NCI-H1105 (cell line): ENCODE results near the gene ARHGAP4.
A peak's percentile ranks its signal among the peaks of the same experiment; 100 is the strongest.

Source experiments
- DNase-seq: peaks from one replicate; lab custom pipeline; 2025; lab: John Stamatoyannopoulos, UW

Gene ARHGAP4

DNA sequence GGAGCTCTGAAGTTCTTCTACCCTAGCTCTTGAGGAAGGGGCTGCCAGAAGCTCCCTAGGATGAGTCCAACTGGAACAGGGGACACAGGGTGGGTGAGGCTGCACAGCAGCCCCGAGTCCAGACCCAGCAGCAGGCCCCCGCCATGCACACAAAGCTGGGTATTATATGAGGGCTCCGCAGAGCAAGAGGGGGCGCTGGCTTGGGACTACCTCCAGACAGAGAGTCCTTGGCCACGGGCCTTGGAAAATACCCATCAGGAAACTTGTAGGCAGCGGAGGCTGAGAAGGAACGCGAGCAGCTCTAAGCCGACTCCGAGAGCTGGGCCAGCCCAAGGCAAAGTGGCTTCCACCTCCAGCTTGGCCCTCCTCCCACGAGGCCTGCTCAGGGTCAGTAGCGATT, 37.5 kb upstream of the ARHGAP4 start:
- DNase-seq, result no peak

DNA sequence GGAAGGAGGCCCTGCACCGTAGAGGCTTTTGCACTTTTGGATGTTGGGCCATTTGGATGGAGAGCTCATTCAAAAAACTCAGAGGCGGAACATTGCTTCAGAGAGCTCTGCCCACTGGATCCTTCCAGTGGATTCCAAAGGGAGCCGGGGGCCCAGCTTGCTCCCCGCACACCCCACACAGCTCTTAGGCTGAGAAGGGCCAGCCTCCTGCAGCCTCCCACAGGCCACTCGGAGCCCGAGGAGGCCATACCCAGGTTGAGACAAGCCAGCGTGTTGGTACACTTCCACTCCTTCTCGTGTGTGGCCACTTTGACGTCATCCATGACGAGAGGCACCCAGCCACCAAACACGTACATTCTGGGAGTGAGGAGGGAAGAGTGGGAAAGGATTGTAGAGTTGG, 35.2 kb upstream of the ARHGAP4 start:
- no peak for DNase-seq

DNA sequence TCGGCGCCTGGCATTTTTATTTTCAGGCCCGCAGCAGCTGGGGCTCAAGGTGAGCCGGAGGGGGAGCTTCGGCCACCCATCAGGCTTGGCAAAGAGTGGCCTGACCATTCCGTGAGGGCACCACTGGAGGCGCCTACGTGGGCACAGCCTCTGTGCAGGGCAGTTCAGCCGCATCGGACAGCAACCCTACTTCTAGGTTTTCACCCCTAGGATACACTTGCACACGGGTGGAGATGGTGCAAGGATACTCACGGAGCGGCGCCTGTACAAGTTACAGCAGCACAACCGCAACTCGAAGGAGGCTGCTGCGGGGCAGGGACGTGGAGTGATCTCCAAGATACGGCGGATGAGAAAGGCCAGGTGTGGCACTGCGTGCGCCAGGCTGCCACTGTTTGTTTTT, 34.7 kb upstream of the ARHGAP4 start:
- DNase-seq, result no peak

DNA sequence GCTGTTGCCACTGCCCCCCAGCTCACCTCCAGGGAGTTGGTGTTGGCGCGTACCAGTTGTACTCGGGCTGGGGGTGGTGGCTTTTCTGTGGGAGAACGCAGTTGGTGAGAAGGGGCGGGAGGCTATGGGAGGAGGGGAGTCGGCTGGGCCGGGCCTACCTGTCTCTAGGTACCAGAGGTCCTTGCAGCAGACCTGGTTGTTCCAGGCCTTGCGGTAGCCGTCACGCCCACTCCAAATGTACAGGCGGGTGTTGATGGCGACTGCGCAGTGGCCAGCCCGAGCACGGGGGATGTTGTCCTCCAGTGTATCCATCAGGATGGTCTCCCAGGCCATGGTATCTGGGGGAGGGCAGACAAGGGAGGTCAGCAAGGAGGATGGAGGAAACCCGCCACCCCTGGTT, 34.0 kb upstream of the ARHGAP4 start:
- no peak for DNase-seq

DNA sequence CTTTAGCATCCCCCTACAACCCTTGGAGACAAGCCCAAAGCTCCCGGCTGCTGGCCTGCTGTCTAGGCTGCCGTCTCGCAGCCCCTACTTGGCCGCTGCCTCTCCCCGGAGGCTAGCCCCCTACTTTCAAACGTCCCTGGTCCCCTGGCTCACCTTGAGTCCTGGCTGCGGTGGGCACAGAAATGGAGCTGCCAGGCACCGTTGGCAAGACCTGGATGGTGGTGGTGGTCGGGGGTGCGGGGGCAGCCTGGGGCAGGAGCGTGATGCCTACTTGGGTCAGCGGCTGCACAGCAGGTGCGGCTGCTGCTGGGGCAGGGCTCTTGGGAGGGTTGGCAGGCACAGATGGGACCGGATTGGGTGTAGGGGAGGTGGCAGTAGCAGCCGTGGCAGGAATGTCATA, 33.6 kb upstream of the ARHGAP4 start:
- DNase-seq, result no peak

DNA sequence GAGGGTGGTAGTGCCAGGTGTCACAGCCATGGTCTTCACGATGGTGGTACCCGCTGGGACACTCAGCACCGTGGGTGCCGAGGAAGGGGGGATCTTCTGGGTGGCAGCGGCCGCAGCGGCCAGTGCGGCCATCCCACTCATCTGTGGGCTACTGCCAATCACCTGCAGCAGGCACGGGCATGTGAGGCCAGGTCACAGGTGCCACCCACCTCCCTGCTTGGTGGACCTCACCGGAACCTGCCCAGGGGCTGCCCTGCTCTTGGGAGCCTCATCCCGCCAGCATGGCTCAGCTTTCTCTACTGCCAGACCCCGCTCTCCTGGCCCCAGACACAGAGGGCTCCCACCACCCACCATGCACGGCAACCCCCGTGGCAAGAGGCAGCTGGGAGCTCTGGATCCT, 32.5 kb upstream of the ARHGAP4 start:
- no peak for DNase-seq

DNA sequence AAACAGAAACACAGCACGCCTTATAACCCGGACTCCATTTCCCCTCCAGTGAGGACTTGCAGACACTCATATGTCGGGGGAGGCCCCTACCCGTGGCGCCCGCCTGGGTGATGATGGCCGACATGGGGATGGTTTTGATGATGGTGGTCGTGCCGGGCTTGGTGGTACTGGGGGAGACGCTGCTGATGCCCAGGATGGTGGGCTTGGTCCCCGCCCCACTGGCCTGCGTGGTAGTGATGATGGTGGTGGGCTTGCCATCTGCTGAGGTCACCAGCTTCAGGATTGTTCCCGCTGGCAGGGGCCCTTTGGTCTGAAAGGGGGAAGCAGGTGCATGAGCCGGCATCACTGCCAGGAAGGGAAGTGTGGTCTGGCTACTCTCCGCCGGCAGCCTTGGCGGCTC, 31.2 kb upstream of the ARHGAP4 start:
- DNase-seq, result no peak

DNA sequence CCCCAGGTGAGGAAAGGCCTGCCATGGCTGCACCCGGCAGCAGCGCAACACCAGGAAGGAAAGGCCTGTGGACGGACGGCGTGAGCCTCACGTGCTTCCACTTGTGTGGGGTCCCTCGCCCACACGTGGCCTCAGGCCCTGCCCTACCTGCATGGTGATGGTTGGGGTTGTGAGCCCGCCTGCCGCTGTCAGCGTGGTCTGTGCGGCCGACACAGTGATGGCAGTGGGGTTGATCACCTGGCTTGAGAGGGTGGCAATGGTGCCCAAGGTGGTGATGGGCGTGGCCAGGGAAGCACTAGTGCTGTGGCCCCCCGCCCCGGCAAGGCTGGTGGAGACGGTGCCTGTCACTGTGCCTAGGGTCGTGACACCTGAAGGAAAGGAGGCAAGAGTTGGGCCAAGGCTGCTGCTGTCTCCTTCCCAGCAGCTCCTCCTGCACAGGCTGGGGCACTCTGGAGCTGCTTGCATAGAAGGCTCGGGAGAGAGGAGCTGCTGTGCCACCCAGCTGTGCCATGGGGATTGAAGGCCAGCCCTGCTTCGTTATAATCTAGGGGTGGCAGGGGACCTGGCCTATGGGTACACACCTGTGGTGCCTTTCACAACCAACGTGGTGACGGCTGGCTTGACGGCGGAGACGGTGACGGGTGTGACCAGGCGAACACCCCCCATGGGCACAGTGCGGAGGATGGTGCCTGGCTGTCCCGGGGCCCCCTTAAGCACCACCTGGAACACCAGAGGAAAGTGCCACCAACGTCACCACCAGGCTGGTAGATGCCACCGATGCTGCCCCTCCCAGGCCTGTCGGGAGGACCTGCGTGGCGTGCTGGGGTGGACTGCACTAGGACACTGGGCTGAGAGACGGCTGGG, 30.2 kb upstream of the ARHGAP4 start:
- no peak for DNase-seq

DNA sequence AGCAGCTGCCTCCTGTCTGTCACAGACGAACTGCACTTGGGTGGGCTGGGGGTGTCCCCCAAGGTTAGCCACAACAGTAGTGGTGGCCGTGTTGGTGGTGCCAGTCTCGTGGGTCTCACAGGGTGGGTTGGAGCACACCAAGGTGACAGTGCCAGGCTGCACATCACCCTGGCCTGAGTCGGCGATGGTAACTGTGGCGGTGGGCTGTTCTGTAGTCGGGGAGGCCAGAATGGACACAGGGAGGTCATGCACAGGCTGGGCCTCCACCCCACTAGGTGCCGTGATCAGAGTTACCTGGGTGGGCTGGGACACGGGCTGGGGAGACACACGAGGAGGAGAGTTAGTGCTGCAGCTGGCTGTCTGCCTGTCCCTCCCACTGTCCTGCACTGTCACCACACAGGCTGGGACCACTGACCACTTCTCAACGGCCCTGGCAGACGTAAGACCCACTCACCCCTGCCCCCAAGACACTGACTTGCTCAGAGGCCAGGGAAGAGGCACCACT, 29.2 kb upstream of the ARHGAP4 start:
- DNase-seq, result no peak

DNA sequence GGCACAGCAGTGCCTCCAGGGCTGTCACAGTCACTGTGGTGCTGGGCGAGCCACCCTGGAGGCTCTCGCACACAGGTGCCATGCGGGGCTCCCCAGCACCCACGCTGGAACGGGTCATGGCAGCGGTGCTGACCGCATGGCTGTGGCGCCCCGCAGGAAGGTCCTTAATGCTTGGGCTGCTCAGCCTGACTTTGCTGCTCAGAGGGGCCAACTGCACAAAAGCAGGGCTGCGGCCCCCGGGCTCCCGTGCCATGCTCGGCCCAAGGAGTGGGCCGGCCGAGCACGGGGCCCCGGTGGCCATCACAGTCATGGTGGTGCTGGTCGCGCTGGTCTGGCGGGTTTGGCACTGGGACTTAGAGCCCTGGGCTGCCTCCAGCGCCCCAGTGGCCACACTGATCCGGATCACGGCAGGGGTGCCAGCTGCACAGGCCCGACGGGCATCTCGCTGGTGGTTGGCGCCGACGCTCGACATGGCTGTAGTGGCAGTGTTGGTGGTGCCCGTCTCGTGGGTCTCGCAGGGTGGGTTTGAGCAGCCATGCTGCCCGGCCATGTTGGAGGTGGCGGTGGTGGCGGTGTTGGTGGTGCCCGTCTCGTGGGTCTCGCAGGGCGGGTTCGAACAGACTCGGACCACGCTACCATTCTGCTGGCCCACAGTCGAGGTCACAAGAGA, 28.6 kb upstream of the ARHGAP4 start:
- DNase-seq, result no peak

DNA sequence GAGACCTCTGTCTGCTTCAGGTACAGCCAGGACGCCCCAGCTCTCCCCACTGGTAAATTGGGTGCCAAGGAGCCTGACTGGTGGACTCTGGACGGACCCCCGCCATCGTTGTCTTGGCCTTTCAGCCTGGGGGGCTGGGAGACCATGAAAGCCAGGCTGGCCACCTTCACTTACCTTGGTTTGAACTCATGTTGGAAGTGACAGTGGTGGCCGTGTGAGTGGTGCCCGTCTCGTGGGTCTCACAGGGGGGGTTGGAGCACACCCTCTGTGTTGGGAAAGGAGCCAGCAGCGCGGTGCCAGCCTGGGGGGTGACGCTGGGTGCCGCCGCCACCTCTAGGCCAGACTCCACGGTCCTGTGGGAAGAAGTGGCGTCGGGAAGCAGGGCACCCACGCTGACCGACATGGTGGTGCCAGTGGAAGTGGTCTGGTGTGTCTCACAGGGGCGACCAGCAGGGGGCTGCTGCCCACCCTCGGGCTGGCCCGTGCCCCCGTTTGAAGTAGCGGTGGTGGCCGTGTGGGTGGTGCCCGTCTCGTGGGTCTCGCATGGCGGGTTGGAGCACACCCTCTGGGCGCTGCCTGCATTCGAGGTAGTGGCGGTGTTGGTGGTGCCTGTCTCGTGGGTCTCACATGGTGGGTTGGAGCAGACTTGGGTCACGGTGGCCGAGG, 28.0 kb upstream of the ARHGAP4 start:
- DNase-seq, result no peak

DNA sequence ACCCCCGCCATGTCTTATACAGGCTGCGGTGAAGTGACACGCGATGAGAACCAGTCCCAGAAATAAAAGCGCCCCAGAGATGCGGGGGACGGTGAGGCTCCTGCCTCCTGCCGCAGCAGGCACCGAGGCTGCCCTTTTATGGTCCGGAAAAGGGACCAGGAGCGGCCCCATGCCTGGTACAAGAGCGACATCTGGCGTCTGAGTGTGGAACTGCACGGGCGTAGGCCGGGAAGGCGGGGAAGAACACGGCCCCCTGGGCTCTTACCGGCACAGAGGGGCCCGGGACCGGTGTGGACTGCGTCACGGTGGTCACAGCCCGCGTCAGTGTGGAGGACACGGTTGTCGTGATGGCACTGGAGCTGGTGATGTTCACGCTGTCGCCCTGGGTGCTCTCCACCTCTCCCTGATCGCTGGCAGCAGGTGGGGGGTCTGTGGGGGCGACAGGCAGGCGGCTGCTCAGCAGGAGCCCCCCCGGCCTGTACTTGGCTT, 27.3 kb upstream of the ARHGAP4 start:
- peak; percentile 31 for DNase-seq

DNA sequence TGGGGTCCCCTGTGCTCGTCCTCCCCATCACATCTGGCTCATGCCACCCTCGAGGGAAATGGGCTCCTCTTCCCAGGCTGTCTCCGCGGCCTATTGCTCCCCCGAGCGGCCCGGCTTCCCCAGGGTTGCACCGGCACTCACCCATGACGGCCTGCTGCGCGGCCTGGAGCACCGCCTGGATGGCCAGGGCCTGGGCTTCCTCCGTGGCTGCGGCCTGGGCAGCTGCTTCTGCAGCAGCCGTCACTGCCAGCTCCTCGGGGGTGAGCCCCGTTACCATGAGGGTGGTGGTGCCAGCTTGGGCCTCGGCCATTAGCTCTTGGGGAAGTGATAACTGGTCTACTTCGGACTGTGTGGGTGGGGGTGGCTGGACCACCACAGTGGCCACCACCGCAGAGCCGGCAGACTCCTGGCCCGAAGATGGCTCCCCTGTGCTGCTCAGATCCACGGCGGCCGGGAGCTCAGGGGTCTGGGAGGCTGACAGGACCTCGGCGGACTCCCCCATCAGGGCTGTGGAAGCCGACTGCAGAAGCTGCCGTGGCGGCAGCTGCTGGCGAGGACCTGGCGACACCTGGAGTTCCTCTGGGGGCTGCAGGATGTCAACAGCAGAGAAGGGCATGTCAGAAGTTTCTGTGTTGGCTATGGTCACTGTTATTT, 26.4 kb upstream of the ARHGAP4 start:
- DNase-seq, result no peak

DNA sequence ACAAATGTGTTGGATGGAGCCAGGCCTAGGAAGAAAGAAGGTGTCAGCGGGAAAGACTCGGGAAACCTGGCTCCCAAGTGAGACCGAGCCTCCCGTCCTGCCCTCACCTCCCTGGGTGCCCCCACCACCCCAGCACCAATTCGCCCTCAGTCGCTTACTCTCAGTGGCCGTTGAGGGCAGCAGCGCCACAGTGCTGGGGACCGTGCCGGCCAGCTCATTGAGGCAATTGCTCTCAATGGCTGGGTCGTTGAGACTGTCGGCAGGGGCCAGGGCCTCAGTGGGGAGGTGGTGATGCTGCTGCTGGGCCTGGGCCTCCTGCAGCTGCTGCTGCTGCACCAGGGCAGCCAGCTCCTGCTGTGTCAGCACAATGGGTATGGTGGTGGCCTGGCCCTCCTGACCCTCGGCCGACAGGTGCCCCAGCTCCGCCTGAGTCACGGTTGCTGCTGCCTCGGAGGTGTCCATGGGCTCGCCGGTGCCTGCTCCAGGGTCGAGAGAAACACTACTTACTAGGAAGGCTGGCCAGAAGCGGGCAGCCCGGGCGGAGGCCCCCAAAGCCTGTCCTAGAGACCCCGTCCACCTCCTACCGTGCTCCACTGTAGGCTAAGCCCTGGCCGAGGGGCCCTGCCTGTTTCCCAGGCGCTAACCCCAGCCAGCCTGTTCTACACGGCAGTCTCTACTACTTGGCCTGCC, 25.8 kb upstream of the ARHGAP4 start:
- no peak for DNase-seq

DNA sequence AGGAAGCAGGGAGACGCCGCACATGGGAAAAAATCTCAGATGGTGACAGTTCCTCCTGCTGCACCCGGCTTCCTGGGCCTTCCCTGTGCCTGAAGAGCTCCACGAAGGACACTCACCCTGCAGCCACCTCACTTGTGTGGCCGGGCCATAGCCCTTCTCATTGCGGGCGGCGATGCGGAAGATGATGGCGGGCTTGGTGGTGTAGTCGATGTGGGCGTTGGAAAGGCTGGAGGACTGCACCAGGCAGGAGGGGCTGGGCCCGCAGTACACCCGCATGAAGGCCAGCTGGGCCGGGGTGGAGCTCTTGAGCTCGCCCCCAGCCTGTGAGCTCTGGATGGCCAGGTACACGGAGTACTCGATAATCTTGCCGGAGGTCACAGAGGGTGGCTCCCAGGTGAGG, 24.1 kb upstream of the ARHGAP4 start:
- DNase-seq, result no peak

DNA sequence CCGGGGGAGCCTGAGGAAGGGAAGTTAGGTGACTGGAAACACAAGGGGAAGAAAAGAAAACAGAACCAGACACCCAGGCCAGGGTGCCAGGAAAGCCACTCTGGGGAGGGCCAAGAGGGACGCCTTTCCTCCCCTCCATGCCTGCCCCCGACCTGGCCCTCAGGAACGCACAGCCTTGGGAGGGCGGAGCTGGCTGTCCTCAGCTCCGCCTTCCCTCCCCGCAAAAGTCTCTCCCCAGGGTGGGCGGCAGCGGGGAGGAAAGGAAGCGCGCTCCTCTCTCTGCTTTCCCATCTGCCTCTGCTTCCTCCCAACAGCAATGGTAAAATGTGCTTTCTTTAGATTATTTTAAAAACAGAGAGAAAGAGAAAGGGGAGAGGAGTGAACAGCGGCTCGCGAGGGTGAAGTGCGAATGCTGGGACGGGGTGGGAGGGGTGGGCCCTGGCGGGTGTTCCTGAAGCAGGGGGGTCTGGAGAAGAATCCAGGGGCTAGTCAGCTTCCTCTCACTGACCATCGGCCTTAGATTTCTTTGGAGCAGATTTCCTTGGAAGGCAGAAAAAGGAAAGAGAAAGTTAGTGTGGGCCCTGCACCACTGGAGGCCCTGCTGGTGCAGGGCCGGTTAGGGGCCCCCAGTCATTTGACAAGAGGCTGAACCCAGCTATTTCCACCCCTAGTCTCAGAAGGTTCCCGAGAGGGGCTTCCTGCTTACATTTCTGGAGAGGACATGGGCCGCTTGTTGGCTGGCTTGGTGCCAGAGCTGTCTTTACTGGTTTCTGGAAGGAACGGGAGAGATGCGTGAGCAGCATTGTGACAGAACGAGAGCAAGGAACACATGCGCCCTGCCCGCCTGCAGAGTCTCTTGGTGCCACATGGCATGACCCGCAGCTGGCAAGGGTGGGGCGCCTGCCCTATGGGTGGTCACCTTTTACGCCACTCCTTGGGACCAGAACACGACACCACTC, 23.1 kb upstream of the ARHGAP4 start:
- no peak for DNase-seq

DNA sequence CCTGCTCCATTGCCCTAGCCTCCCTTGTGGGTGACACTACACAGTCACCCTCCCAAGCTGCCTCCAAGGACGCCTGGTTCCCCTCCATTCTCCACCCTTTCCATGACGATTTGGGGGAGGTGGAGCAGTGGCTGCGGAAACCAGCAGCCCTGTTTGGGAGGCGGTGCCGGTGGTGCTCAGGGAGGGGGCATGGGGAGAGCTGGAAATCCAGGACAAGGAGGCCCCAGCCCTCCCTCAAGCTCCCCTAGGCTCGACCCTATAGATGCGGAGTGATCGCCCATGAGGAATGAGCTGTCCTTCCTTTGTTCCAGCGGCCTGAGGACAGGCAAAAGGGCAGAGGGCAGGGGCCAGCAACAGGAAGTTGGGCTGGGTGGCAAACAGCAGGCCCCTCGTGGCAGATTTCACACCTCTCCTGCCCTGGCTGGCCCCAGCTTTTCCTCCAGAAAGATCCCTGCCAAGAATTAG, 22.0 kb upstream of the ARHGAP4 start:
- DNase-seq, result no peak

DNA sequence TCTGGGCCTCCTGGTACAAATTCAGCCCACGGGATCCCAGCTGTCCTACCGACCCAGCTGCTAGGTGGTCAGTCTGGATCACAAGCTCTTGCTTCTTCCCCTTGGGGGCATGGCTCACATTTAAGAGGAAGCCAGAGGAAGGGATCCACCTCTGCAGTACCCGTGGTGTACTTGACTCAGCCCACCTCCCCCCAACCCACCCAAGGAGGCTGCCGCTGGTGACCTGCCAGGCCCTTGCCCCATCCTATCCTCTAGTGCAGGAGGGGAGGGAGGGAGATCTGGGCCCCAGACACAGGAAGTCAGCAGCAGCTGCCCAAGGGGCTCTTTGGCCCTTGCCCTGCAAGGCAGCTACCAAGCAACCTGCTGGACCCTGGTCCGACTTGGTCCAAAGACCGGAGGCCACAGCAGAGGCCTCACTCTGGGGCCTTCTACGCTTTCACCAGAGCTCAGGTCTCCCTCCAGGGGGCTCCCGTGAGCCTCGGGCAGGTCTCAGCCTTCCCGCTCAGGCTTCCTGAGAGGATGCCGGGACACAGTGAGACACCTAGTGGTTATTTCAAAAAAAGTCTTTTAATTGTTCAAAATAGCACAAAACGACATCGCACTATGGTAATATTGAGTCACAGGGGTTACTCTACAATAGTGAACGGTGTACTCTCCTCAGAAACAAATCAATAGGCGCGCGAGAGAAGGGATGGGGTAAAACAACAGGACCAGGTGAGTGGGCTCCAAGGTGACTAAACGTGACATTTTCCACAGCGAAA, 21.1 kb upstream of the ARHGAP4 start:
- peak; percentile 83 for DNase-seq
